Dedifferentiated amniotic fluid mesenchymal stem cell (primary cell): Measurements from ENCODE around the gene WFDC11.
"Not testable (repeated sequence)": the region's sequence is repeated elsewhere in the genome, so short reads cannot be mapped to it uniquely, and the experiment has no call there.

Experiments used
- DNase-seq: peaks from one replicate; pipeline ENCODE4 v3.0.0-alpha.2; 2016; ENCODE audit errors: extremely low spot score

Gene WFDC11

DNA sequence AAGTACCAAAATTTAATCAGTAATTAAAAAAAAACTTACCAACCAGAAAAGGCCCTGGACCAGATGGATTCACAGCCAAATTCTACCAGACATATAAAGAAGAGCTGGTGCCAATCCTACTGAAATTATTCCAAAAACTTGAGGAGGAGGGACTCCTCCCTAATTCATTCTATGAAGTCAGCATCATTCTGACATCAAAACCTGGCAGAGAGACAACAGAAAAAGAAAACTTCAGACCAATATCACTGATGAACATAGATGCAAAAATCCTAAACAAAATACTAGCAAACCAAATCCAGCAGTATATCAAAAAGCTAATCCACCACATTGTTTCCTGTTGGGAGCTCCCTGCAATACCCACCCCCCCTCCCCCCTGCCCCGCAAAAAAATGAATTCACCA is at the start of gene WFDC11:
Gene WFDC11, minus strand, starts transcription at position 101 of the 400 bp plus-strand sequence. CDS start 19,639 bp downstream, outside the sequence.
- no peak for DNase-seq

- not testable (repeated sequence) for DNase-seq
Observed at GRCh38 chr20:45716141-45716688, 46.2 kb upstream of the WFDC11 start.

DNA sequence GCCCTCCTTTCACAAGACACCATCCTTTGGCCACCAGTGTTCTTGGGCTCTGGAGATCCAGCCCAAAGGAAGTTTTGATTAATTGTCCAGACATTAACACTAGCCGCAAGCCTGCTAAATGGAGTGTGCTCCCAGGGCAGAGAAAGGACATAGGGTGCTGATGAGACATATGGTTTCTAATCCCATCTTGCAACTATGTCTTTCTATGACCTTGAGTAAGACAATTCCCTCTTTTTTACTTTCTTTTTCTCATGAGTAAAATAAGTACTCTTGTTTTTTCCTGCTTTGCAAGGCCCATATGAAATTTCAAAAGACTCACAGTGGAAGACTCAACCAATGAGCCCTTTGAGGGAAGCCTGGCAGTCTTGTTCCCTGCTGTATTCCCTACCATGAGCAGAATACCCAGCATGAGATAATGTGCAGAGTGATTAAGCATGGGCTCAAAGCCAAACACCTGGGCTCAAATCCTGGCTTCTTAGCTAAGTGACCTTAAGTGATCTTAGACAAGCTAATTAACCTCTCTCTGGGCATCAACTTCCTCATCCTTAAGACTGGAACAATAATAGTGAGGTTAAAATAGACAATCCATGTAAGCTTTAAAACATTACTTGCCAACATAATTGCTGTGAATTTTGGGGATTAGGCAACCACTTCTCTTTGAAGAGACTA is 35.1 kb upstream of the WFDC11 start, which contains the start of gene WFDC10B:
Gene WFDC10B, minus strand, starts transcription at position 51 of the 669 bp plus-strand sequence. CDS start 19,027 bp downstream, outside the sequence.
- DNase-seq = no peak

DNA sequence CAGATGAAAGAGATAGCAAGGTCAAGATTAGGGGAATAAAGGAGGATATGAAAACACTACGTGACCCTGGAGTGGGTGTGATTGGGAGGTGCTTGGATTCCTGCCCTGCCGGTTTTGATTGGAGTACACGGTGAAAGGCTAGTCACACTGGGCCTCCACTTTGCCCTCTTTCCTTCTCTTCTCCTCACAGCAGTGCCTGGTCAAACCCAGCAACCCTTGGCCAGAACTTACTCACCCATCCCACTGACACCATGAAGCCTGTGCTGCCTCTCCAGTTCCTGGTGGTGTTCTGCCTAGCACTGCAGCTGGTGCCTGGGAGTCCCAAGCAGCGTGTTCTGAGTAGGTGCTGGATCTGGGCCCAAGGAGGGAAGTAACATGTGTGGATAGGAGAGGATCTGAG is 31.8 kb upstream of the WFDC11 start, which contains the start of gene WFDC13:
Gene WFDC13, plus strand, starts transcription at position 166 of the 400 bp plus-strand sequence. Its CDS starts 86 bp downstream, at position 252.
- no peak for DNase-seq

DNA sequence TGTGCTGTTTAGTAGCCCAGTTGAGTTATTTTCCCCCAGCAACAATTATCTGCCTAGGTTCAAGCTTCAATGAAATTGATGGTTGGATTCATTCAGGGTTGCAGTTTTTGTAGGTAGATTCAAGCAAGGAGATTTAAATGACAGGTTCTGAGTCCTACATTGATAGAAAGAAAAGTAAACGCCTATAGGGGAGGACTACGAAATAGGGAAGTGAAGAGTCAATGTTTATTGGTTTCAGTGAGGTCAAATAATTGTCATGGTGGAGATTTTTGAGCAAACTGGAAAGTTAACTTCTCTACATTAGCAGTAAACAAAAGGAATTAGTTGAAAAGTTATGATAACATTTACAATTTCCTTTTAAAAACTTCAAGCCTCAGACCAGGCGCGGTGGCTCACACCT is 31.1 kb upstream of the WFDC11 start:
- DNase-seq = no peak

GRCh38 chr20:45695496-45695895 is 25.5 kb upstream of the WFDC11 start:
- DNase-seq = no peak

- DNase-seq = not testable (repeated sequence)
Observed at GRCh38 chr20:45693346-45693745, 23.3 kb upstream of the WFDC11 start.

GRCh38 chr20:45685896-45686295 is 15.9 kb upstream of the WFDC11 start:
- DNase-seq = no peak

- no peak for DNase-seq
Observed at GRCh38 chr20:45679650-45680049, 9.6 kb upstream of the WFDC11 start.

GRCh38 chr20:45672765-45673164 is 2.7 kb upstream of the WFDC11 start:
- DNase-seq = no peak

GRCh38 chr20:45657038-45657437 is 13.0 kb downstream of the WFDC11 start:
- not testable (repeated sequence) for DNase-seq

- DNase-seq = not testable (repeated sequence)
Observed at GRCh38 chr20:45651726-45652125, 18.3 kb downstream of the WFDC11 start.

DNA sequence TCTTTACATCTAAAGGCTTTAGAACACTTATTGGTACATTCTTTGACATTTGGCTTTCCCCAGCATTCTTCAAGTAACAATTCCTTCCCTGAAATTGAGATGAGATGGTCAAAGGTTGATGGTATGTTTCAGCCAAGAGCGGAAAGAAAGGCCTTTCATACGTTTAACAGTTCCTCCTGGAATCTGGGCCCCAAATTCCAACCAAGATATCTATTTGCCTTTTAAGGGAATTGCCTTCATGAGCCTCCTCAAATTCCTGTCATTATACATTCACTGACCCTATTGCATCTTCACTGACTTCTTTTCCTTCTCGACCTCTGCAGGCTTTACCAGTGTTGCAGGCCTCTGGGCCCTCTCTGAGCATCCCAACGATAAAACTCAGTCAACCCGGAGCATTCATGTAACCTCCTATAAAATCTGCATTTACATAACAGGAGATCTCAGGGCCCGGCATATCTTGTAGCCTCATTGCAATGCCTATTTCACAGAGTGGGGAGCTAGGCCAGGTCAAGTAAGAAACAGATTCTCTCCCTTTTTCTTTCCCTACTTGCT is 20.7 kb downstream of the WFDC11 start:
- no peak for DNase-seq

GRCh38 chr20:45647441-45648050 is 22.5 kb downstream of the WFDC11 start:
- DNase-seq = no peak

DNA sequence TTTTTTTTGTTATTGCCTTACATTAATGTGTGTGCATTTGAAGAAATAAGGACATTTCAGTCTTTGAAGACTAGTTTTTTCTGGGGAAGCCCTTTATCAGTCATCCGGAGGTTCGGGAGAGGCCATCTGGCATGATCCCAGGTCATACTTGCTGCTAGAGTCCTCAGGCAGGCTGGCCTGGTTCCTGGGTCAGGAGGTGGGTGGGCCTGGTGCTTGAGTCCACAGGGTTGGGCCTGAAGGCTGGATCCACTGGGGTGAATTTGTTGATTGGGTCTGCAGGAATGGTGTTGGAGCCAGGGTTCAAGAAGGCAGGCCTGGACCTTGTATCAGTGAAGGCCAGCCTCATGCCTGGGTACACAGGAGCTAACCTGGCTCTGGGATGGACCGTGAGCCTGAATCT is 23.2 kb downstream of the WFDC11 start:
- DNase-seq = no peak

GRCh38 chr20:45645869-45646268 is 24.2 kb downstream of the WFDC11 start:
- not testable (repeated sequence) for DNase-seq

DNA sequence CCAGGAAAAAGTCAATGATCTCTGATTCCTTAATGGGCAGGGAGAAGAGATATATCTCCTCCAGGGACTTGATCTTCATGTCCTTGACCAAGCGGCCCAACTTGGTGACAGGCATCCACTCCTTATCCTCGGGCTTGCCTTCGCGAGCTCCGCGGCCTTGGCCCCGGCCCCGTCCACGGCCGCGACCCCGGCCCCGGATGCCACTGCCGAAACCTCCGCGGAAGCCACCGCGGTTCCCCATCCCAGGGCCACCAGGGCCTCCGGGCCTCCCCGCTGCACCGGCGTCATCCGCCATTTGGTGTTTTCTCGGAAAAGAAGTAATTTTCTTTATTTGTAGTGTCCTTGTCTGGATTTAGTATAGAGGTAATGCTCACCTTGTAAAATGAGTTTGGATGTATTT is 29.0 kb downstream of the WFDC11 start:
- DNase-seq = not testable (repeated sequence)

DNA sequence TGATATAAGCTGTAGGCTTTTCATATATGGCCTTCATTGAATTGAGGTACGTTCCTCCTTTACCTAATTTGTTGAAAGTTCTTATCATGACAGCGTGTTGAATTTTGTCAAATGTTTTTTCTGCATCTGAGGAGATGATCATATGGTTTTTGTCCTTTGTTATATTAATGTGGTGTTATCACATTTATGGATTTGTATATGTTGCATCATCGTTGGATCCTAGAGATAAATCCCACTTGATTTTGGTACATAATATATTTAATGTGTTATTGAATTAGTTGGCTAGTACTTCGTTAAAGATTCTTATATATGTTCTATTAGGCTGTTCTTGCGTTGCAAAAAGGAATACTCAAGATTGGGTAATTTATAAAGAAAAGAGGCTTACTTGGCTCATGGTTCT is 30.4 kb downstream of the WFDC11 start:
- no peak for DNase-seq

GRCh38 chr20:45636513-45636912 is 33.5 kb downstream of the WFDC11 start:
- DNase-seq = no peak

DNA sequence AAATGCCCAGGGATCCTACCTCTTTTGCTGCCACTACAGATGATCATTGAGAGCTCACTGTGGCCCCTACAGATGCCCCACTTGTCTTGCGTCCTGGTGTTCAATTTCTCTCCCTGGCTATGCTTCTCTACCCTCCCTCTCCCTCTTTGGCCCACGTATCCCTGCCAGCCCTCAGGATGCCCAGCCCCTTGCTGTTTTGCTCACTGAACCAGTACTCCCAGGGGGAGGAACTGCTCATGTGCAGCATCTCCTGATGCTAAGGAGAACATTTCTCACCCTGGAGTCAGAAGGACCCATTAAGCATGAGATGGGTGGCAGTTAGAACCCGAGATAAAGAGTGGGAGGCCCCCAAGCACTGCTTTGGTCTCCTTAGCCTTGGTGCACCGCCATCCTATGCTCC is 38.9 kb downstream of the WFDC11 start, which contains the start of gene WFDC9:
Gene WFDC9, minus strand, starts transcription at position 101 of the 400 bp plus-strand sequence. CDS start 21,103 bp downstream, outside the sequence.
- DNase-seq = no peak

GRCh38 chr20:45630371-45630770 is 39.7 kb downstream of the WFDC11 start:
- no peak for DNase-seq

GRCh38 chr20:45629496-45630100 is 40.4 kb downstream of the WFDC11 start, which contains the start of gene WFDC10A:
Gene WFDC10A, plus strand, starts transcription at chr20:45629739. Its CDS starts 75 bp downstream, at chr20:45629814.
- DNase-seq = no peak
